Endothelial cell of umbilical vein (primary cell): Measurements from ENCODE around the gene RBMS1. TPM values are rescaled to one million over a fixed set of nuclear protein-coding genes. Genes with fewer than 3 reads are reported as not detected.

Source experiments
- BruUV-seq: library from RNA; stranded (reverse); fragments of 400-500 nt; replicated peaks from 2 replicates; lab custom pipeline; 2021; lab: Mats Ljungman, UMichigan
- CTCF ChIA-PET: fragments of 300-600, 350-600 bp; sonication (Branson Sonifier 250); formaldehyde crosslinking; loops from one replicate; lab custom pipeline; 2021; ENCODE audit warnings: antibody characterized with exemption, inconsistent platforms; lab: Charles Lee
- POLR2A ChIA-PET: fragments of 300-600, 350-600 bp; sonication (Branson Sonifier 250); formaldehyde crosslinking; loops from one replicate; lab custom pipeline; 2021; ENCODE audit warnings: antibody characterized with exemption, inconsistent platforms; lab: Charles Lee
- DNase-seq: peaks from one replicate; pipeline ENCODE4 v3.0.0-alpha.2; 2011; ENCODE audit warnings: low read depth, low spot score
- FAIRE-seq: peaks from 2 replicates; lab custom pipeline; 2011; peaks lifted over from hg19 to GRCh38; lab: Jason Lieb, UNC
- H2AFZ ChIP-seq: 2 replicates; pipeline ENCODE4 v1.6.0; 2012; ENCODE audit warnings: low read depth, low read length, control low read depth, inconsistent platforms
- H3K27ac ChIP-seq: 2 replicates; pipeline ENCODE4 v1.5.1; 2011; ENCODE audit warnings: low read depth, mild to moderate bottlenecking, control low read depth, low read length, moderate library complexity; ENCODE audit not compliant: insufficient read depth
- H3K27me3 ChIP-seq, 2 experiments: 2 replicates each; pipeline versions ENCODE4 v1.6.0 to v1.6.1; 2011; ENCODE audit warnings: low read length in 2 of 2, mixed read lengths in 1 of 2; ENCODE audit not compliant: control insufficient read depth in 2 of 2, insufficient read depth in 2 of 2
- H3K36me3 ChIP-seq, 2 experiments: 2 replicates in 1 of 2; 3 replicates in 1 of 2; pipeline ENCODE4 v1.5.1; 2011; ENCODE audit warnings: low read length in 2 of 2, mild to moderate bottlenecking in 1 of 2, moderate library complexity in 1 of 2; ENCODE audit not compliant: control insufficient read depth in 2 of 2, insufficient read depth in 2 of 2; ENCODE audit errors: extremely low read depth in 1 of 2
- H3K4me1 ChIP-seq: 3 replicates; pipeline ENCODE4 v1.5.1; 2011; ENCODE audit warnings: mild to moderate bottlenecking, low read length; ENCODE audit not compliant: control insufficient read depth, insufficient read depth; ENCODE audit errors: extremely low read depth
- H3K4me2 ChIP-seq: 2 replicates; pipeline ENCODE4 v1.6.1; 2011; ENCODE audit warnings: low read length, control low read depth, mixed read lengths; ENCODE audit not compliant: insufficient read depth
- H3K4me3 ChIP-seq, 3 experiments: fragments of 200-600 bp in 1 of 3; sonication (generic), shearing (Covaris generic) in 1 of 3; replicated peaks in 1 of 3; 2 replicates each; pipeline ENCODE4 v1.5.1; 2011 to 2016; ENCODE audit warnings: control low read depth in 3 of 3, low read length in 3 of 3, mild to moderate bottlenecking in 2 of 3, inconsistent platforms in 1 of 3, low read depth in 1 of 3, moderate library complexity in 1 of 3; ENCODE audit not compliant: insufficient read depth in 1 of 3
- H3K79me2 ChIP-seq: 2 replicates; pipeline ENCODE4 v1.6.0; 2012; ENCODE audit warnings: low read length, inconsistent platforms; ENCODE audit not compliant: control insufficient read depth, insufficient read depth
- H3K9ac ChIP-seq: replicated peaks from 2 replicates; pipeline ENCODE3; 2011; ENCODE audit warnings: low read length, control low read depth; ENCODE audit not compliant: insufficient read depth; ENCODE audit errors: extremely low read depth
- H3K9me1 ChIP-seq: replicated peaks from 3 replicates; pipeline ENCODE4 v1.6.0; 2011; ENCODE audit warnings: mild to moderate bottlenecking, low read length; ENCODE audit not compliant: control insufficient read depth, insufficient read depth; ENCODE audit errors: extremely low read depth
- H3K9me3 ChIP-seq: replicated peaks from 2 replicates; pipeline ENCODE4 v1.5.1; 2012; ENCODE audit warnings: low read length, inconsistent platforms; ENCODE audit not compliant: control insufficient read depth, insufficient read depth
- H4K20me1 ChIP-seq: replicated peaks from 2 replicates; pipeline ENCODE3; 2011; ENCODE audit warnings: mild to moderate bottlenecking, low read length; ENCODE audit not compliant: control insufficient read depth, insufficient read depth; ENCODE audit errors: extremely low read depth
- FOS ChIP-seq: IDR thresholded peaks from 2 replicates; pipeline ENCODE4 v1.6.1; 2011; ENCODE audit warnings: mild to moderate bottlenecking, low read length, moderate library complexity, borderline replicate concordance; ENCODE audit not compliant: insufficient read depth
- GATA2 ChIP-seq: IDR thresholded peaks from 2 replicates; pipeline ENCODE4 v1.7.0; 2011; ENCODE audit warnings: low read depth, mild to moderate bottlenecking, moderate library complexity, mixed read lengths, low read length; ENCODE audit not compliant: insufficient read length, insufficient read depth
- JUN ChIP-seq: IDR thresholded peaks from 2 replicates; pipeline ENCODE4 v1.6.1; 2011; ENCODE audit warnings: borderline replicate concordance, low read depth; ENCODE audit not compliant: insufficient read length, insufficient read depth
- MYC ChIP-seq: IDR thresholded peaks from one replicate; pipeline ENCODE4 v1.6.1; 2011; ENCODE audit warnings: mild to moderate bottlenecking, low read depth, low read length
- POLR2A ChIP-seq: IDR thresholded peaks from 2 replicates; pipeline ENCODE4 v1.6.1; 2012; ENCODE audit warnings: low read depth, mild to moderate bottlenecking, control low read depth, low read length
- dilution Hi-C: fragments of 300-500 bp; cut with MboI; formaldehyde crosslinking; loops from one replicate; pipeline ENCODE4 v1.15.0; 2019; ENCODE audit warnings: low sequenced_read_pairs; ENCODE audit not compliant: extremely low pct_ligation_motif_present
- intact Hi-C: fragments of 100-400 bp; cut with micrococcal nuclease; formaldehyde crosslinking; loops from one replicate; pipeline ENCODE4 v1.10.0; 2022
- polyA plus RNA-seq, 4 experiments: library from polyadenylated mRNA; depleted of rRNA in 3 of 4; stranded (reverse) in 3 of 4; unstranded in 1 of 4; fragments of >200 nt; gene quantifications; 2 replicates each; pipeline versions ENCODE4 v1.2.1 to v1.2.3, GENCODE V29; 2011 to 2012; ENCODE audit warnings: missing spikeins in 1 of 4
- total RNA-seq: library from RNA; stranded (reverse); gene quantifications from 2 replicates; pipeline ENCODE4 v1.2.3, GENCODE V29; 2021
- TF ChIP-seq, protein P1 (sequence below), 2 donors: IDR thresholded peaks; 1 replicate in 1 of 2; 2 replicates in 1 of 2; pipeline ENCODE4 v1.5.1; 2011; ENCODE audit warnings: low read length in 2 of 2, mild to moderate bottlenecking in 2 of 2, moderate library complexity in 2 of 2, control low read depth in 1 of 2, inconsistent platforms in 1 of 2, low read depth in 1 of 2; ENCODE audit not compliant: insufficient read depth in 1 of 2; ENCODE audit errors: extremely low read depth in 1 of 2
- TF ChIP-seq, protein P2 (sequence below): IDR thresholded peaks from 2 replicates; pipeline ENCODE4 v1.6.1; 2011; ENCODE audit not compliant: insufficient read depth, insufficient read length

RBMS1 gene
- total and polyA plus RNA-seq, 2 donors (not counting 3 experiments of a cell fraction or from before 2014, with no cell fraction given): 60.0 to 93.3 TPM

DNA sequence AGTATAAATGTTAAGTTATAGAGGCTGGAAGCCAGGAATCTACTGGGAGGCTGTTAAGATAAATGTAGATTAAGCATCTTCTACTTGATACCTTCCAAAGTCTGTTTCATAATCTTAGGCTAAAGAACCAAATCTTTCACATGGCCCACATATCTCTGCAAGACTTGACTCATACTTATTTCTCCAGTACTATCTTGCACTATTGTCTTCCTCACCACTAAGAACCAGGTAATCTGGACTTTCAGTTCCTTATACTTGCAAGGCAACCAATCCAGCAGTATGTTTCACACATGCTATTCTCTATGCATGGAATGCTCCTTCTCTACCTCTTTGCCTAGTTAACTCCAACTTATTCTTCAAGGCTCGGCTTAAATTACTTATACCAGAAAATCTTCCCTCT is 62.2 kb downstream of the RBMS1 start:
- H3K27ac ChIP-seq: no peak overlapping the region
- TF ChIP-seq, protein P1, sequence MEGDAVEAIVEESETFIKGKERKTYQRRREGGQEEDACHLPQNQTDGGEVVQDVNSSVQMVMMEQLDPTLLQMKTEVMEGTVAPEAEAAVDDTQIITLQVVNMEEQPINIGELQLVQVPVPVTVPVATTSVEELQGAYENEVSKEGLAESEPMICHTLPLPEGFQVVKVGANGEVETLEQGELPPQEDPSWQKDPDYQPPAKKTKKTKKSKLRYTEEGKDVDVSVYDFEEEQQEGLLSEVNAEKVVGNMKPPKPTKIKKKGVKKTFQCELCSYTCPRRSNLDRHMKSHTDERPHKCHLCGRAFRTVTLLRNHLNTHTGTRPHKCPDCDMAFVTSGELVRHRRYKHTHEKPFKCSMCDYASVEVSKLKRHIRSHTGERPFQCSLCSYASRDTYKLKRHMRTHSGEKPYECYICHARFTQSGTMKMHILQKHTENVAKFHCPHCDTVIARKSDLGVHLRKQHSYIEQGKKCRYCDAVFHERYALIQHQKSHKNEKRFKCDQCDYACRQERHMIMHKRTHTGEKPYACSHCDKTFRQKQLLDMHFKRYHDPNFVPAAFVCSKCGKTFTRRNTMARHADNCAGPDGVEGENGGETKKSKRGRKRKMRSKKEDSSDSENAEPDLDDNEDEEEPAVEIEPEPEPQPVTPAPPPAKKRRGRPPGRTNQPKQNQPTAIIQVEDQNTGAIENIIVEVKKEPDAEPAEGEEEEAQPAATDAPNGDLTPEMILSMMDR (IDR thresholded peaks at IDR 0.05; ENCODE audit: extremely low read depth in 1 of 2, insufficient read depth in 1 of 2, low read depth in 1 of 2, low read length in 2 of 2): no peak
- DNase-seq (no peak), FAIRE-seq (no peak)
- H3K9me3 ChIP-seq: no peaks in the 10 kb centered on the region
- H4K20me1 ChIP-seq: no peaks in the 10 kb centered on the region
- H3K27me3 ChIP-seq: no peaks in the 10 kb centered on the region
- no peak overlapping the region for H2AFZ ChIP-seq
- no peaks in the 10 kb centered on the region for H3K9me1 ChIP-seq
- dilution Hi-C loops: no loop called here
- H3K4me3 ChIP-seq: no peak overlapping the region
- BruUV-seq: no TSS peak
- POLR2A ChIA-PET: no interaction called here
- CTCF ChIA-PET: interaction anchor here (1.8 to 4.2 kb wide), 2 partner anchors 108 to 538 kb away, joined by 10 to 49 read pairs; no protein-coding TSS in a partner anchor
- peaks cover 39% of the 10 kb centered on the region for H3K79me2 ChIP-seq
- H3K9ac ChIP-seq: no peak overlapping the region
- intact Hi-C loops: loop anchor here (5.0 kb wide), 1 partner anchor 274 kb away; no protein-coding TSS in a partner anchor
- H3K4me2 ChIP-seq: no peak overlapping the region
- H3K4me1 ChIP-seq: peaks cover 54% of the 10 kb centered on the region
- H3K36me3 ChIP-seq: no peaks in the 10 kb centered on the region

DNA sequence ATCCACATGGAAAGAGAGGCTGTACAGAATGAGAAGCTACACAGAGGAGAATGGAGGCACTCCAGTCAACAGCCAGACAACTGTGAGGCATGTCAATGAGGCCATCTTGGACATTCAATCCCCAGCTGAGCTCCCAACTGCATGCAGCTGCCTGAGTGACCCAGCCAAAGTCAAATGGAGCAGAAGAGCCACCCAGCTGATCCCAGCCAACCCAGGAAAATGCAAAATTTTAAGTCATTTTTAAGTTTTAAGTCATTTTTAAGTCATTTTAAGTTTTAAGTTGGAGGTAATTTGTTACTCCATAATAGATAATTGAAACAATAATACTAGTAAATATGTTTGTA is 63.6 kb downstream of the RBMS1 start:
- Histone ChIP-seq H3K36me3 (no peaks in the 10 kb centered on the region), H3K9me1 (no peaks in the 10 kb centered on the region), H3K9ac (no peak overlapping the region), H3K4me3 (no peak overlapping the region), H3K4me1 (peaks cover 54% of the 10 kb centered on the region), H3K27ac (no peak overlapping the region), H2AFZ (no peak overlapping the region), H4K20me1 (no peaks in the 10 kb centered on the region), H3K4me2 (no peak overlapping the region), H3K27me3 (no peaks in the 10 kb centered on the region), H3K79me2 (peaks cover 33% of the 10 kb centered on the region), H3K9me3 (no peaks in the 10 kb centered on the region)
- FAIRE-seq (no peak), DNase-seq (no peak)
- dilution Hi-C loops: no loop called here
- CTCF ChIA-PET: interaction anchor here (0.9 to 4.2 kb wide), 21 partner anchors 10 to 564 kb away, joined by 3 to 49 read pairs (median 10); no protein-coding TSS in a partner anchor
- BruUV-seq: no TSS peak
- intact Hi-C loops: loop anchor here (5.0 kb wide), 1 partner anchor 273 kb away; no protein-coding TSS in a partner anchor
- TF ChIP-seq MYC (no peak), GATA2 (no peak), POLR2A (no peak), JUN (no peak), FOS (no peak)
- TF ChIP-seq, protein P1 (IDR thresholded peaks at IDR 0.05; ENCODE audit: extremely low read depth in 1 of 2, insufficient read depth in 1 of 2, low read depth in 1 of 2, low read length in 2 of 2): no peak
- TF ChIP-seq, protein P2, sequence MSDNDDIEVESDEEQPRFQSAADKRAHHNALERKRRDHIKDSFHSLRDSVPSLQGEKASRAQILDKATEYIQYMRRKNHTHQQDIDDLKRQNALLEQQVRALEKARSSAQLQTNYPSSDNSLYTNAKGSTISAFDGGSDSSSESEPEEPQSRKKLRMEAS: no peak
- POLR2A ChIA-PET: no interaction called here
